GM19035 (cell line): ENCODE results near the gene LINGO1.

ENCODE experiments used
- ATAC-seq: cut with Tn5 transposase; IDR thresholded peaks from one replicate; pipeline ENCODE4 v1.9.1; 2021; ENCODE audit not compliant: unreplicated experiment

Gene LINGO1

GRCh38 chr15:77597804-77598453 is 34.8 kb downstream of the LINGO1 start:
- ATAC-seq = no peak

GRCh38 chr15:77596821-77597803 is 35.6 kb downstream of the LINGO1 start:
- no peak for ATAC-seq

GRCh38 chr15:77595231-77595630 is 37.5 kb downstream of the LINGO1 start:
- no peak for ATAC-seq

GRCh38 chr15:77592758-77593157 is 40.0 kb downstream of the LINGO1 start:
- no peak for ATAC-seq

- ATAC-seq = no peak
These were observed 40.6 kb downstream of the LINGO1 start for GRCh38 chr15:77591968-77592613.

GRCh38 chr15:77589839-77590238 is 42.9 kb downstream of the LINGO1 start:
- ATAC-seq = no peak

GRCh38 chr15:77588126-77588525 is 44.6 kb downstream of the LINGO1 start:
- no peak for ATAC-seq

- no peak for ATAC-seq
These were observed 48.0 kb downstream of the LINGO1 start for GRCh38 chr15:77584691-77585090.

GRCh38 chr15:77584201-77584600 is 48.5 kb downstream of the LINGO1 start:
- no peak for ATAC-seq

GRCh38 chr15:77582763-77583162 is 49.9 kb downstream of the LINGO1 start:
- no peak for ATAC-seq

GRCh38 chr15:77581896-77582569 is 50.7 kb downstream of the LINGO1 start:
- no peak for ATAC-seq

GRCh38 chr15:77580996-77581682 is 51.6 kb downstream of the LINGO1 start:
- no peak for ATAC-seq

GRCh38 chr15:77579498-77580188 is 53.1 kb downstream of the LINGO1 start:
- ATAC-seq = no peak

- no peak for ATAC-seq
These were observed 53.9 kb downstream of the LINGO1 start for GRCh38 chr15:77578641-77579372.

- no peak for ATAC-seq
These were observed 55.3 kb downstream of the LINGO1 start for GRCh38 chr15:77577366-77577950.

- ATAC-seq = no peak
These were observed 56.2 kb downstream of the LINGO1 start for GRCh38 chr15:77576538-77576937.

GRCh38 chr15:77575203-77575934 is 57.3 kb downstream of the LINGO1 start:
- no peak for ATAC-seq

- no peak for ATAC-seq
These were observed 58.0 kb downstream of the LINGO1 start for GRCh38 chr15:77574521-77575202.
